GM18951 (cell line): ENCODE data around the gene RAB15.

Source experiments
- POLR2A ChIP-seq: IDR thresholded peaks from 4 replicates; pipeline ENCODE4 v1.6.1; 2011; ENCODE audit warnings: mild to moderate bottlenecking; ENCODE audit not compliant: insufficient read length, insufficient read depth; ENCODE audit errors: extremely low read depth
- in situ Hi-C: fragments of 300-500 bp; cut with MboI; formaldehyde crosslinking; loops from one replicate; pipeline ENCODE4 v1.12.0; 2022; ENCODE audit warnings: low sequenced_read_pairs, mixed read lengths, inconsistent platforms; ENCODE audit not compliant: unreplicated experiment

RAB15 gene

GRCh38 chr14:64955297-64955696, 16.8 kb downstream of the RAB15 start:
- in situ Hi-C loops, result no loop called here
- no peak for TF ChIP-seq POLR2A

GRCh38 chr14:64954491-64955240, 17.5 kb downstream of the RAB15 start:
- TF ChIP-seq POLR2A, result no peak
- in situ Hi-C loops, result no loop called here

- in situ Hi-C loops, result no loop called here
- TF ChIP-seq POLR2A, result no peak
These were observed 18.5 kb downstream of the RAB15 start for GRCh38 chr14:64953661-64954060.

- TF ChIP-seq POLR2A, result no peak
- in situ Hi-C loops, result no loop called here
These were observed 18.9 kb downstream of the RAB15 start for GRCh38 chr14:64953310-64953654.

GRCh38 chr14:64952598-64953309, 19.4 kb downstream of the RAB15 start:
- in situ Hi-C loops, result no loop called here

GRCh38 chr14:64951724-64952123, 20.4 kb downstream of the RAB15 start:
- in situ Hi-C loops, result no loop called here
- no peak for TF ChIP-seq POLR2A

More at GRCh38 chr14:64952598-64953309, 19.4 kb downstream of the RAB15 start:
- TF ChIP-seq POLR2A, result no peak

GRCh38 chr14:64951291-64951690, 20.8 kb downstream of the RAB15 start:
- in situ Hi-C loops, result no loop called here
- no peak for TF ChIP-seq POLR2A

GRCh38 chr14:64950889-64951288, 21.2 kb downstream of the RAB15 start:
- TF ChIP-seq POLR2A, result no peak
- in situ Hi-C loops, result no loop called here

- TF ChIP-seq POLR2A, result no peak
- in situ Hi-C loops, result no loop called here
These were observed 23.4 kb downstream of the RAB15 start for GRCh38 chr14:64948612-64949210.

- TF ChIP-seq POLR2A, result no peak
- in situ Hi-C loops, result no loop called here
These were observed 24.2 kb downstream of the RAB15 start for GRCh38 chr14:64947710-64948611.

- in situ Hi-C loops, result no loop called here
- TF ChIP-seq POLR2A, result no peak
These were observed 25.7 kb downstream of the RAB15 start for GRCh38 chr14:64946310-64947045.

- no peak for TF ChIP-seq POLR2A
- in situ Hi-C loops, result no loop called here
These were observed 26.5 kb downstream of the RAB15 start for GRCh38 chr14:64945431-64946178.
